ENCODE results near the gene PNPLA7. TPM values are rescaled to one million over a fixed set of nuclear protein-coding genes. Genes with fewer than 3 reads are reported as not detected.

PNPLA7 gene
- polyA plus RNA-seq, 3 donors from 2014 or later = 0.24 to 0.53 (median 0.32) TPM

DNA sequence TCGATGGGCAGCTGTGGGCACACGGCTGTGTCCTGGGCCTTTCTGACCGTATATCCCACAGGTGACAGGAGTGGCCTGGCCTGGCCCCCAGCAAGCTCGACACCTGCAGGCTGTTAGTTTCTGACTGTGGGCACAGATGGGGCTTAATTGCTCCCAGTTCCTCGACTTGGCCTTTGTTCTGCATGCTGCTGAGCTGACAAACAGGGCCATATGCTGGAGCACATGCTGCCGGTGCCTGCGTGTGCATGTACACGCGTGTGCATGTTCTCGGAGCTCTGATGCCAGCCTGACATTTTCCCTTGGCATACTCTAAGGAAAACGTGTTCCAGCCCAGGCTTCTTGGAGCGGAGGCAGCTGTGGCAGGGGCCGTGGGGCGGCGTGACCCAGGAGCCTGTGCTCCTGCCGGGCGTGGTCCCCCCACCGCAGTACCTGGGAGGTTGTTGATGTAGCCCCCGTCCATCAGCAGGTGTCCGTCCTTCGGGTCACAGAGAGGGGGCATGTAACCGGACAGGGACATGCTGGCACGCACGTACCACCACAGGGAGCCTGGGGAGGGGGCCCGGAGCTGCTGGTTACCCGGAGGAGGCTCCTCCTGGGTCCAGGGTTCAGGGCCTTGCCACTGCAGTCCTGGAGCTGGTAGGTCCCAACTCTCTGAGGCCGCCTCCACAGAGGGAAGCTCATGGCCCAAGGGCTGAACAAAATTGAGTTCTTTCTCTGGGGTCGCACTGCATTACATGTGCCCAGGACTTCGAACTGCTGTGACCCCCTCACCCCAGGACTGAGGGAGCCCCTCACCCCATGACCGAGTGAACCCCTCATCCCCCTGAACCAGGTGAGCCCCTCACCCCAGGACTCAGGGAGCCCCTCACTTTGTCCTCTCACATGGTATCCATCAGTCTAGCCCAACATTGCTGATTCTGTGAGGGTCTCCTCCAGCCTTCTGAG is 86.9 kb downstream of the PNPLA7 start:
- Mint-ChIP-seq H3K9me3 (no peaks in the 10 kb centered on the region), H3K27ac (peak overlapping the region; percentile 16 to 92 (median 84)), H3K4me1 (peaks cover 9 to 27% of the 10 kb centered on the region in 2 donors), H3K27me3 (ENCODE audit: low read depth in 3 of 3) (peaks cover 8 to 11% (median 9%) of the 10 kb centered on the region in 3 donors), H3K36me3 (no peaks in the 10 kb centered on the region), H3K4me3 (peak overlapping the region in 3 of 5 donors; percentile 30 to 57 (median 55))
- DNase-seq = no peak

DNA sequence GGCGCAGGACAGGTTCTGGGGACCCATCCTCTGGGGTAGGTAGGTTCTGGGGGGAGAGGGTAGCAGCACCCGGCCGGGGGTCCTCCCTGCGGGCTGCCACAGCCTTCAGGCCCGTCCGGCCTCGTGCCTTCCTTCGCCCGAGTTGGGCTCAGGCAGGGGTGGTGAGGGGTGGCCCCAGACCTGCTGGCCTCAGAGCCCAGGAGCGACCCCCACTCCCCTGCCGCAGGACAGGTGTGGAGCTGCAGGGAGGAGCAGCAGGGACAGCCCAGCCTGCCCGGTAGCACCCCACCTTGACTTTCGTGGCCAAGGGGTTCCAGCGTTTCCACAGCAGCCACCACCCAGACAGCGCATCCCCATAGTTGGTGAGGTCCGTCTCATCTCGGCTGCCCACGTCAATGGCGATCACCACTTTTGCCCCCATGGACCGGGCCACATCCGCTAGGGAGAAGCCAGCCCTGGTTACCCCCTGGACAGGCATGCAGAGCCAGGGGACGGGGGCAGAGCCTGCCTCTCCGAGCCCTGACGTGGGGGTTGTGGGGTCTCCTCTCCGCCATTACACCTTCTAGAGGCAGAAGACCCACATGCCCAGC is 87.7 kb downstream of the PNPLA7 start:
- Mint-ChIP-seq H3K4me3 (peak overlapping the region in 3 of 5 donors; percentile 55 to 65 (median 57)), H3K36me3 (no peaks in the 10 kb centered on the region), H3K27ac (peak overlapping the region in 5 of 6 donors; percentile 73 to 96 (median 93)), H3K4me1 (peaks cover 9 to 29% of the 10 kb centered on the region in 2 donors), H3K27me3 (ENCODE audit: low read depth in 3 of 3) (peaks cover 5 to 11% (median 7%) of the 10 kb centered on the region in 3 donors), H3K9me3 (no peaks in the 10 kb centered on the region)
- DNase-seq = peak in 1 of 3 donors; percentile 9

DNA sequence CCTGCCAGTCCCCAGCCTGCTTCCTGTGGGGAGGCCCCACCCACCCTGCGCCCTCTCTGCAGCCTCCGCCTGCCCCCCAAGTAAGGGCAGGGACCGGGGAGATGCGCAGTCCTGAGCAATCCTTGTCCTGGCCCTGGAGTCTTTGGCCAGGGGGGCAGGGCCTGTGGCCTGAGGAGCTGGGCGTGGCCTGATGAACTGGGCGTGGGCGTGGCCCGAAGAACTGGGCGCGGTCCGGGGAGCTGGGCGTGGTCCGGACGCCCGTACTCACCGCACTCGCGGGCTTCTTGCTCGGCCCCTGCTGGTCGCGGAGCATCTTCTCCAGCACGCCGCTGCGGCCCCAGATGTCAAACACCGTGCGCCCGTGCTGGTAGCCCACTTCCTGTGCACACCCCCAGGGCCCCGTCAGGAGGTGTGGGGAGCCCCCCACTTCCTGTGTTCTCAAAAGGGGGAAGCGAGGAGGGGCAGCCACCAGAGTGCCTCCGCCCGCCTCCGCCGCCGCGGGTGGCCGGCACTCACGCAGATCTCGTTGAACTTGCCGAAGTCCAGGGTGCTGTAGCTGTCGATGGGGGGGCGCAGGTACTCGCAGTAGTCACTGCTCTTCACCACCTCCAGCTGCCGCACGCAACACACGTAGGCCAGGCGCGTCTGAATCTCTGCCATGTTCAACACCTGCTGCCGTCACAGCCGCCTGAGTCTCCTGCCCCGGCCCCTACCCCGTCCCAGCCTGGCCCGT is 88.4 kb downstream of the PNPLA7 start:
- peaks cover 5 to 11% (median 7%) of the 10 kb centered on the region in 3 donors for H3K27me3 Mint-ChIP-seq (ENCODE audit: low read depth in 3 of 3)
- H3K4me3 Mint-ChIP-seq = peak overlapping the region; percentile 62 to 76 (median 74)
- peak overlapping the region; percentile 72 to 96 (median 92) for H3K27ac Mint-ChIP-seq
- H3K4me1 Mint-ChIP-seq = peaks cover 9 to 31% of the 10 kb centered on the region in 2 donors
- no peaks in the 10 kb centered on the region for H3K36me3 Mint-ChIP-seq
- peak; percentile 98 for DNase-seq
- H3K9me3 Mint-ChIP-seq = no peaks in the 10 kb centered on the region

DNA sequence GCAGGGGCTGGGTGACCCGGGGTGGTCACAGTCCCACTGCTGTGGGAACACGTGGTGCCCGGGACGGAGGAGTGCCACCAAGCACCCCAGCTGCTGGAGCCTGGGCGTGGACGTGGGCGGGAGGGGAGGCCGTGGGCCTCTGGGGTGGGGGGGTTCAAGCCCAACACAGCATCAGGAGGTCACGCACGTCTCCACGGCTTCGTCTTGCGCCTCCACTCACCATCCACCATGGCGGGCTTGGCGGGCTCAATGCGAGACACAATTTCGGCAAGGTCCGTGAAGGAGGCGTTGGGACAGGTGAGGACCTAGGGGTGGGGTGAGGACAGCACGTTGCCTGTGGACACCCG is 88.9 kb downstream of the PNPLA7 start:
- H3K27me3 Mint-ChIP-seq (ENCODE audit: low read depth in 3 of 3) = peaks cover 5 to 11% (median 7%) of the 10 kb centered on the region in 3 donors
- no peak for DNase-seq
- H3K4me3 Mint-ChIP-seq = peak overlapping the region; percentile 32 to 74 (median 64)
- no peaks in the 10 kb centered on the region for H3K9me3 Mint-ChIP-seq
- H3K36me3 Mint-ChIP-seq = no peaks in the 10 kb centered on the region
- peaks cover 9 to 33% of the 10 kb centered on the region in 2 donors for H3K4me1 Mint-ChIP-seq
- H3K27ac Mint-ChIP-seq = peak overlapping the region in 5 of 6 donors; percentile 62 to 96 (median 73)

DNA sequence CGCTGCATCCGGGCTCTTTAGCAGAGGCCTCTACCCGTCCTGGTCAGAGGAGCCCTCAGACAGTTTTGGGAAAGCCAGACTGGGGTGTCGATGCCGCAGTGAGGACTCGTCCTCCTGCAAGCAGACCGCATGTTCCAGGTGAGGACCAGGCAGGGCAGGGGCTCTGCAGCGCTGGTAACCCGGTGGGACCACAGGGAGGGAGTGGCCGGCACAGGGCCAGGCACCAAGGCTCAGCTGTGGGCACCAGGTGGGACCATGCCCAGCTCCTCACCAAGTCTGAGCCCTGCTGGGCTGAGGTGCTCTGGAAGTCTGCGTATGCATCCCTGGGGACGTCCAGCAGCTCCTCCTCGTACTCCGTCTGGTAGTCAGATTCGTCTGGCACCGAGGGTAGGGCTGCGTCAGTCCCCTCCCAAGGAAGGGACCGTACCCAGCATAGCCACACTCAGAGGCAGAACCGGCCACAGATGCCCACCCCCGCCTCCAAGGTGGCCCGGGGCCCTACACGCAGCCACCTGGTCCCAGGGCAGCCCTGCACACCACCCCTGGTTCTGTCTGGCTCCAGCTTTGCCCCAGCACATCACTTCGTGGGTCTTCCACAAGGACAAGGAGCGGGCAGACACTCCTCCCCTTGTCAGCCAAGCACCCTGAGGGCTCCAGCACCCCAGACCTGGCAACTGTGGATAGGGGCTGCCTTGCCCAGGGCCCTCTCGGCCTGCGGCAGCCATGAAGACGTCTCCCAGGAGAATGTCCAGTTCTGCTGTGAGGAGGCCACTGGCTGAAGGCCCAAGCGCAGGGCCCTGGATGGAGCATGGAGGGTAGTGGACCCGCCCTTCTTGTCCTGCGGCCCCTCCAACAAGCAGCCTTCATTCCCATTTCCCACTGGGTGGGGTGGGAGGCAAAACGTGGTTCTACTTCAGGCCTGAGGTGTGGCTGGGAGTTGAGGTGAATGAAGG is 89.6 kb downstream of the PNPLA7 start:
- H3K9me3 Mint-ChIP-seq = no peaks in the 10 kb centered on the region
- peaks cover 9 to 37% of the 10 kb centered on the region in 2 donors for H3K4me1 Mint-ChIP-seq
- no peak for DNase-seq
- H3K27ac Mint-ChIP-seq = peak overlapping the region in 5 of 6 donors; percentile 62 to 96 (median 73)
- peak overlapping the region; percentile 18 to 65 (median 61) for H3K4me3 Mint-ChIP-seq
- H3K27me3 Mint-ChIP-seq (ENCODE audit: low read depth in 3 of 3) = peaks cover 5 to 11% (median 7%) of the 10 kb centered on the region in 3 donors
- no peaks in the 10 kb centered on the region for H3K36me3 Mint-ChIP-seq

DNA sequence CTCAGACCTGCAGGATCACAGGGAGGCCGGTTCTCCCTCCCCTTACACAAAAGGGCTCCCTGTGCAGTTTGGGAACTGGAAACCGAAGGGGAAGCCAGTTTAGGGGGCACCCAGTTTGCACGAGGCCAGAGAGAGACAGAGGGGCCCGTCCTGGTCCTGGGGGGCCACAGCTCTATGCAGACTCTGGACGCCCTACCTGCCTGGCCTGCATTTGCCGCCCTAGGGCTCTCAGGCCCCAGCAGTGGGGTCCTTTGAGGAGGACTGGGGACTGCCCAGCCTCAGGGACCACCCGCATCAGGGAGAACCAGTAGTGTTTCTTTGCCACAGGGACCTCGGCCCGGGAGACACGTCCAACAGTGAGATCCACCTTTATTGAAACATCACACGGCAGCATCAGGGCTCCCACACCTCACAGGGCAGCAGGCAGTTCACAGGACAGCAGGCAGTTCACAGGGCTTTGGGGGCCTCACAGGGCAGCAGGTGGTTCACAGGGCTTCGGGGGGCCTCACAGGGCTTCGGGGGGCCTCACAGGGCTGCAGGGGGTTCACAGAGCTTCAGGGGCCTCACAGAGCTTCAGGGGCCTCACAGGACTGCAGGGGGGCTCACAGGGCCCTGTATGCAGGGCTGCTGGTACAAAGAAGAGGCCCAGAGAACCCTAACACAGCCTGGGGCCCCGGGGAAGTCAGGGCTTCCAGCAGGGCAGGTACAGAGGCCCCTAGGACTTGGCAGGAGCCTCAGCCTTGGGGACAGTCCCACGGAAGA is 90.4 kb downstream of the PNPLA7 start:
- Mint-ChIP-seq H3K27ac (peak overlapping the region; percentile 77 to 89 (median 84)), H3K4me3 (peak overlapping the region; percentile 54 to 69 (median 64)), H3K36me3 (no peaks in the 10 kb centered on the region), H3K27me3 (ENCODE audit: low read depth in 3 of 3) (peaks cover 5 to 11% (median 7%) of the 10 kb centered on the region in 3 donors), H3K4me1 (peaks cover 9 to 38% of the 10 kb centered on the region in 2 donors), H3K9me3 (no peaks in the 10 kb centered on the region)
- no peak for DNase-seq

DNA sequence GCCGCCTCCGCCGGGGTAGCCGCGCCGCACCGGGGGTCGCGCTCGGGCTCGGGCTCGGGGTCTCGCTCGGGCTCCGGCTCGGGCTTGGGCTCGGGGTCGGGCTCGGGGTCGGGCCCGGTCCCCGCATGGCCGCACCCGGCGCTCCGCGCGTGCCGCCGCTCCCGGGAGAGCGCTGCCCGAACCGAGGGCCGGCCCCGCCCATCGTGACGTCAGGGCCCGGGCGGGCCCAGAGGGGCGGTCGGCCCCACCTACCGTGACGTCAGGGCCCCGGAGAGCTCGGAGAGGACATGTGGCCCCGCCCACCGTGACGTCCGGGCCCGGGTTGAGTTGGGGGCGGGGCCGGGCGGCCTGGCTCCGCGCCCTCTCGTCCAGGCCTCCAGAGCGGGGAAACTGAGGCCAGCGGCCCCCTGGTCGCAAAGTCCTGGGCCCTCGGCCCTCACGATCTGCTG is 91.0 kb downstream of the PNPLA7 start, which contains the start of gene NSMF:
TSS of gene NSMF (minus strand) at position 183 of the 449 bp plus-strand sequence. CDS start 232 bp downstream, outside the sequence.
- H3K4me3 Mint-ChIP-seq = peak within 1 kb of the TSS; percentile 54 to 69 (median 64)
- peak within 1 kb of the TSS; percentile 77 to 89 (median 84) for H3K27ac Mint-ChIP-seq
- no peaks in the 10 kb centered on the region for H3K9me3 Mint-ChIP-seq
- H3K36me3 Mint-ChIP-seq = no peaks in the 10 kb centered on the region
- H3K4me1 Mint-ChIP-seq = peaks cover 9 to 42% of the 10 kb centered on the region in 2 donors
- peaks cover 5 to 12% (median 7%) of the 10 kb centered on the region in 3 donors for H3K27me3 Mint-ChIP-seq (ENCODE audit: low read depth in 3 of 3)
- peak; percentile 94 to 96 (median 96) for DNase-seq

DNA sequence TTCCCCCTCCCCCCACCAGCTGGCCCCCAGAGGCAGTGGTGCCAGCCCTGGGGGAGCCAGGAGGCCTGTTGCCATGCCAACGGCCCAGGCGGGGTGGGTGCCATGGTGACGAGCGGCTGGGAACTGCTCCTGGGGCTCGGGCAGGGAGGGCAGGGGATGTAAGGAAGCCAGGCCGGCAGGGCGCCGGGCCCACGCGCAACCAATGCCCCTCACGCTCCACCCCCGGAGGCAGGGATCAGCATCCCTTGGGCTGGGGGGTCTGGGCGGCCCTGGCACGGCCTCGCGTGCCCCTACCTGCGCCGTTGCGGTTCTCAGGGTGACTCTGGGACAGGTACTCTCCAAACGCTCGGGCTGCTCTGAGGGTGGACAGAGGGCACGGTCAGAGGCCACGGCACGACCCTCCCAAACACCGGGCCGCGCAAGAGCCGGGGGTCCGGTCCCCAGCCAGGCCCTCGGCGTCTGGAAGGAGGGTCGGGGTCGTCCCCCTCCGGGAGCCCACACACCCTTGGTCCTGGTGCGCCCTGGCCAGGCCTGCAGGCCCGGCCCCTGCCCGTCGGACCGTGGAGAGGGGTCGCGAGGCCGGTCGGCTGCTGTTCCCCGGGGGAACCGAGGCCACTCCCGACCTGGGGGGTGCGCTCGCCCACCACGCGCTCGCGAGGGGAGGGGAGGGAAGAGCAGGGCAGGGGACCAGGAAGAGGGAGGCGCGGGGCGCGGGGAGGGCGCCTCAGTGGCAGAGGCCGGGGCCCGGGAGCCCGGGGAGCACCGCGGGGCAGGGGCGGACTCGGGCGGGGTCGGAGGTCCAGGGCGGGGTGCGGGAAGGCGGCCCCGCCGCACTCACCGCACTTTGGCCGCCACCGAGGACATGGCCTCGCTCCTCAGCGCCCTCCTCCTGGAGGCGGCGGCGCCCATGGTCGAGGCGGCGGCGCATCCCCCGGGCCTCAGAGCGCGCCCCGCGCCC is 91.7 kb downstream of the PNPLA7 start:
- Mint-ChIP-seq H3K4me3 (peak overlapping the region in 1 of 5 donors; percentile 66), H3K27me3 (ENCODE audit: low read depth in 3 of 3) (peaks cover 5 to 11% (median 7%) of the 10 kb centered on the region in 3 donors), H3K9me3 (no peaks in the 10 kb centered on the region), H3K27ac (no peak overlapping the region), H3K36me3 (no peaks in the 10 kb centered on the region), H3K4me1 (peaks cover 13 to 46% of the 10 kb centered on the region in 2 donors)
- DNase-seq = no peak

DNA sequence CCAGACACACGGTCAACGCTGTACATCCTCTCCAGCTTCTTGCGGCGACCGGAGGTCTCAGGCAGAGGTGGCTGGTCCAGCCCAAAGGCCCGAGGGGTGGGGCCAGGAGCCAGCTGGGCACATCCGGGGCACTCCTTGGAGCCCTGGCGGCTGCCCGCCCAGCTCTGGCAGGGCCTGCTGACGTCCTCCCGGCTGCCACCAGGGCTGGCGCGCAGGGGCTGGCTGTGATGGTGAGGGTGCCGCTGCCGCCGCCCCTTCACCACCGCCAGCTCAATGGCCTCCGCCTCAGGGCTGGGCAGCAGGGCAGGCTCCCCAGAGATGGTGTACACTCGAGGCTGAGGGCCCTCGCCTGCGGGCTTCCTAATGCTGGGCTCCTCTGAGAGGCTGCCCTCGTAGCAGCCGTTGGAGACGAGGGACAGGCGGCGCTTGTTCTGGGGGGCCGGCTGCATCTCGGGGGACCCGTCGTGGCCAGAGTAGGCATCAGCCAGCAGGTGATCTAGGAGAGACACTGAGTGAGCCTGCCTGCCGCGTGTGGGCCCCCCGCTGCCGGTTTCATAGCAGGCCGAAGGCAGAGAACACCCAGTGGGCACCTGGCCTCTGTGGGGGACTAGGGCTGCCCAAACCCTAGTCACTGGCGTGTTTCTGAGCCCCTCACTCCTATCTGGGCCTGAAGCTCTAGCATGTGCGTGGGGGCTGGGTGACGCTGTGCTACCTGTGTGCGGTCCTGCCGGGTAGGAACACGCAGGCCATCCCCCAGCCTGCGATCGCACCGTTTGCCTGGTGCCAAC is 92.6 kb downstream of the PNPLA7 start:
- peaks cover 6 to 13% (median 6%) of the 10 kb centered on the region in 3 donors for H3K27me3 Mint-ChIP-seq (ENCODE audit: low read depth in 3 of 3)
- no peak for DNase-seq
- peak overlapping the region in 4 of 5 donors; percentile 38 to 69 (median 58) for H3K4me3 Mint-ChIP-seq
- peaks cover 15 to 42% of the 10 kb centered on the region in 2 donors for H3K4me1 Mint-ChIP-seq
- no peaks in the 10 kb centered on the region for H3K36me3 Mint-ChIP-seq
- H3K9me3 Mint-ChIP-seq = no peaks in the 10 kb centered on the region
- H3K27ac Mint-ChIP-seq = peak overlapping the region in 1 of 6 donors; percentile 40

DNA sequence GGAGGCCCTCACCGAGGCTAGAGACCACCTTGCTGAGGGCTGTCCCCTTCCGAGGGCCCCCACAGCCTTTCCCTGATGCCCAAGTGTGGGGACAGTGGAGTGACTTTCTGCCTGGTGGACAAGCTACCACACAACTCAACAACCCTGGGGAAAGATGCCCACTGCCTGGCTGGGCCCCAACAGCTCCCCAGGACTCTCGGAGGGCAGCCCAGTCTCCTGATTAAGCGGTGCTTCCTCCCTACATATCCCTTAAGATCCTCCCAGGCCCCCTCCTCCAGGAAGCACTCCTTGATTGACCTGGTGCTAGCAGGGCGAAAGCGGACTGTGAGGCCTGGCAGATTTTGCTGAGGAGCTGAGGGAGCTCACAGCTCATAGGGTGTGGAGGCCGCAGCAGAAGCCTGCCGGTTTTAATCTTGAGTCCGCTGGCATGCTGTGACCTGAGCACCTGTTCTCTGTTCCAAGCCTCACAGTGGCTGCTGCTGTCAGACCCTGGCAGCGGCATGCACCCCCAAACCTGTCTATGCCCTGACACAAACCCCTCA is 93.3 kb downstream of the PNPLA7 start:
- H3K9me3 Mint-ChIP-seq = no peaks in the 10 kb centered on the region
- H3K4me1 Mint-ChIP-seq = peaks cover 22 to 46% of the 10 kb centered on the region in 2 donors

More for the DNA sequence above, 93.3 kb downstream of the PNPLA7 start:
- Mint-ChIP-seq H3K27ac (peak overlapping the region in 2 of 6 donors; percentile 8 to 40), H3K36me3 (no peaks in the 10 kb centered on the region), H3K4me3 (peak overlapping the region in 3 of 5 donors; percentile 13 to 30 (median 23)), H3K27me3 (ENCODE audit: low read depth in 3 of 3) (peaks cover 3 to 10% (median 9%) of the 10 kb centered on the region in 3 donors)
- DNase-seq = no peak
